Upper lobe of left lung (tissue), 6 donors: ENCODE data around the gene MAEA. TPM values are rescaled to one million over a fixed set of nuclear protein-coding genes. Genes with fewer than 3 reads are reported as not detected.

Experiments used
- ATAC-seq, 2 donors: fragments of 200-7000 bp; cut with Tn5 transposase; one replicate each; pipeline ENCODE4 v1.9.1; 2022; ENCODE audit warnings: mild to moderate bottlenecking in 2 of 2, moderate library complexity in 2 of 2; ENCODE audit not compliant: low FRiP score in 2 of 2
- DNase-seq, 2 donors: peaks; one replicate each; pipeline ENCODE4 v3.0.0-alpha.2; 2019 to 2020
- H3K27ac ChIP-seq, 4 donors: fragments of 200-600 bp; sonication (generic); one replicate each; pipeline ENCODE4 v1.5.1; 2016 to 2019
- H3K27me3 ChIP-seq, 4 donors: fragments of 200-600 bp; sonication (generic); one replicate each; pipeline ENCODE4 v1.5.1; 2017 to 2019
- H3K36me3 ChIP-seq, 4 donors: fragments of 200-600 bp; sonication (generic); one replicate each; pipeline ENCODE4 v1.5.1; 2016 to 2019
- H3K4me1 ChIP-seq, 4 donors: fragments of 200-600 bp; sonication (generic); one replicate each; pipeline ENCODE4 v1.5.1; 2018 to 2019
- H3K4me3 ChIP-seq, 4 donors: fragments of 200-600 bp; sonication (generic); one replicate each; pipeline ENCODE4 v1.5.1; 2017 to 2019; ENCODE audit warnings: mild to moderate bottlenecking in 2 of 4, moderate library complexity in 1 of 4
- H3K9me3 ChIP-seq, 4 donors: fragments of 200-600 bp; sonication (generic); one replicate each; pipeline ENCODE4 v1.5.1; 2018 to 2019
- CTCF ChIP-seq, 6 experiments: fragments of 450-650 bp in 4 of 6; fragments of 200-600 bp in 2 of 6; sonication (generic) in 2 of 6; IDR thresholded peaks; one replicate each; pipeline ENCODE4 v1.5.1; 2016 to 2019; ENCODE audit warnings: antibody characterized with exemption in 6 of 6
- EP300 ChIP-seq, 4 donors: sonication (generic); formaldehyde crosslinking; IDR thresholded peaks; one replicate each; pipeline ENCODE4 v1.5.1; 2017; ENCODE audit warnings: antibody characterized with exemption in 4 of 4, control low read depth in 2 of 4
- POLR2A ChIP-seq, 4 donors: fragments of 450-650 bp; IDR thresholded peaks; one replicate each; pipeline ENCODE4 v1.5.1; 2016 to 2017; ENCODE audit warnings: antibody characterized with exemption in 4 of 4, mild to moderate bottlenecking in 2 of 4
- POLR2AphosphoS5 ChIP-seq, 2 donors: sonication (generic); formaldehyde crosslinking; IDR thresholded peaks; one replicate each; pipeline ENCODE4 v1.5.1; 2017; ENCODE audit warnings: antibody characterized with exemption in 2 of 2
- WGBS, 2 donors: methylation state at CpG; one replicate each; pipeline ENCODE4 v1.1.5; 2017 to 2018; 5-methylcytosine and 5-hydroxymethylcytosine counted together
- total RNA-seq, 6 donors: library from RNA; depleted of rRNA in 4 of 6; stranded (reverse); fragments of >200 nt in 4 of 6; gene quantifications; one replicate each; pipeline versions ENCODE4 v1.1.0 to v1.2.1, GENCODE V29; 2016 to 2021
- donor health status: DM: no; HTN: no; CAD: no; lungs with moderate emphysema.
- donor health status: DM: no; HTN: yes; CAD: no; lungs with severe emphysema.

MAEA gene
- total RNA-seq, 6 donors from 2014 or later: 58.5 to 289 (median 73.0) TPM

GRCh38 chr4:1277667-1278665, 11.7 kb upstream of the MAEA start:
- Histone ChIP-seq H3K4me3 (no peak overlapping the region), H3K9me3 (no peaks in the 10 kb centered on the region), H3K27me3 (no peaks in the 10 kb centered on the region), H3K4me1 (no peaks in the 10 kb centered on the region), H3K27ac (no peak overlapping the region), H3K36me3 (no peaks in the 10 kb centered on the region)
- TF ChIP-seq EP300 (IDR thresholded peaks at IDR 0.05) (no peak), CTCF (IDR thresholded peaks at IDR 0.05) (peak in 2 of 6 experiments; percentile 28 to 34), POLR2A (IDR thresholded peaks at IDR 0.05) (no peak), POLR2AphosphoS5 (IDR thresholded peaks at IDR 0.05) (no peak)
- ATAC-seq (no peak), DNase-seq (peak in 1 of 2 donors; percentile 31)
- WGBS, 2 donors: 82 to 92% methylated on average over 15 of the region's 15 CpGs

GRCh38 chr4:1279253-1279652, 10.4 kb upstream of the MAEA start:
- Histone ChIP-seq H3K36me3 (no peaks in the 10 kb centered on the region), H3K27me3 (no peaks in the 10 kb centered on the region), H3K4me3 (no peak overlapping the region), H3K9me3 (no peaks in the 10 kb centered on the region), H3K27ac (no peak overlapping the region), H3K4me1 (no peaks in the 10 kb centered on the region)
- DNase-seq (peak in 1 of 2 donors; percentile 35), ATAC-seq (no peak)
- WGBS, 2 donors: 90 to 92% methylated on average over 8 to 10 of the region's 10 CpGs
- TF ChIP-seq POLR2A (IDR thresholded peaks at IDR 0.05) (no peak), CTCF (IDR thresholded peaks at IDR 0.05) (no peak)

- Histone ChIP-seq H3K4me3 (no peak overlapping the region), H3K27me3 (no peaks in the 10 kb centered on the region), H3K27ac (no peak overlapping the region), H3K36me3 (no peaks in the 10 kb centered on the region), H3K9me3 (no peaks in the 10 kb centered on the region), H3K4me1 (peaks cover 0 to 2% (median 1%) of the 10 kb centered on the region in 4 donors)
- TF ChIP-seq CTCF (IDR thresholded peaks at IDR 0.05) (no peak), EP300 (IDR thresholded peaks at IDR 0.05) (no peak), POLR2AphosphoS5 (IDR thresholded peaks at IDR 0.05) (no peak), POLR2A (IDR thresholded peaks at IDR 0.05) (no peak)
- 86 to 89% methylated on average over 8 to 9 of the region's 9 CpGs for WGBS, 2 donors
- DNase-seq (peak in 1 of 2 donors; percentile 20), ATAC-seq (no peak)
Measured at GRCh38 chr4:1283711-1284110, 6.0 kb upstream of the MAEA start.

GRCh38 chr4:1285151-1285789, 4.4 kb upstream of the MAEA start:
- 78 to 91% methylated on average over 11 of the region's 11 CpGs for WGBS, 2 donors
- H3K4me1 ChIP-seq: peaks cover 5 to 10% (median 6%) of the 10 kb centered on the region in 4 donors
- no peaks in the 10 kb centered on the region for H3K9me3 ChIP-seq
- no peak for TF ChIP-seq POLR2A (IDR thresholded peaks at IDR 0.05)
- no peak for TF ChIP-seq CTCF (IDR thresholded peaks at IDR 0.05)
- ATAC-seq (no peak), DNase-seq (no peak)
- no peak overlapping the region for H3K27ac ChIP-seq
- no peaks in the 10 kb centered on the region for H3K36me3 ChIP-seq
- no peaks in the 10 kb centered on the region for H3K27me3 ChIP-seq
- no peak overlapping the region for H3K4me3 ChIP-seq
